ENCODE measurements around the gene GASK1B.

GRCh38 chr4:158155656-158156356 lies 17.0 kb downstream of the GASK1B start:
- no peak for TF ChIP-seq GATA2 (IDR thresholded peaks at IDR 0.05; ENCODE audit: low read depth, low read length)
- no peak for TF ChIP-seq GATA3 (IDR thresholded peaks at IDR 0.05; ENCODE audit: low read depth, low read length)
